HG03558 (cell line): ENCODE results near the gene IPO11.
"Not testable (repeated sequence)": the region's sequence is repeated elsewhere in the genome, so short reads cannot be mapped to it uniquely, and the experiment has no call there.

Experiments
- ATAC-seq: cut with Tn5 transposase; IDR thresholded peaks from one replicate; pipeline ENCODE4 v1.9.1; 2021; ENCODE audit warnings: moderate number of reproducible peaks; ENCODE audit not compliant: unreplicated experiment; ENCODE audit errors: extremely low read depth

The IPO11 gene

DNA sequence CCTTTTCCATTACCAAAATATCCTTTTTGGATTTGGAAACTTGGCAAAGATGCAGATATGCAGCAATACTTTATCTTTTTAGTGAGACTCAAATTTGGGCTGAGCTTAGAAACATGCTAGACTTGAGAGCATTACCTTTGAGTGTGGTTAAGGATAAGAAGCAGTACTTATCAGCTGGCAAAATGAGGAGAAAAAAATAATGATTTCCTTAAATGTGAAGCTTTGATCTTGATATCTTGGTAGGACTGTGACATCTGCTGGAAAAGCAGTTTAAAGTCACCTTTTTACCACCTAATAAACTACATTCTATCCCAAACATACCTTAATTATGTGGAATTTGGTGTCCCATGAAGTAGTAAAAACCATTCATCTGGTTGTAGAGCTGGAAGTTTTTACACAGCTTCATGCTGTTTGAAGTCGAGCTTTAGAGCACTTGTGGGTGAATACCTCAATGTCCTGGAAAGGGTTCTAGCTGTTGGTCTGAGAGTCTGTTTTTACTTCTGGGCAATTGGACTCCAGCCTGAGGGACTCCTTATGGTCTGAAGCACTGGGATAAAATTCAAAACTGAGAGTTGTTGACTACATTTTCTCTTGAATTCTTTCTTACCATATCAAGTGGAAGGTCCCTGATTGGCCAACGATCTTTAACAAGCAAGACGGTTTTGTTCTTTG lies 219.5 kb downstream of the IPO11 start:
- ATAC-seq: no peak

DNA sequence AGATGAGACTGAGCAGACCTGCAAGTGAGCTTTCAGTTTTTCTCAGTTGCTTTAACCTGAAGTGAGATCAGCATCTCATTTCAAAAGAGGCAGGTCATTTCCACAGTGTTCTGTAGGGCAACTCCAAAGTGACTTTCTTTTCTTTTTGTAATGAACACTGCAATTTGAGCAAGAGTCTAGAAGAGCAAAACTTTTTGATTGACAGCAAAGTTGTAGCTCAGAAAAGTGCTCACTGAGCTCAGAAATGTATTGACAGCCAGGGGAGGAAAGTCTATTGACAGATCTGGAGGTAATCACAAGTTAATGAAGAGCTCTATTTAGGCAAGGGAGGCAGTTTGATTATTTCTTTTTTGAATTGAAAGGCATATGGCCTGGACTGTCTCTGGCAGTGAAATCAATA lies 220.7 kb downstream of the IPO11 start:
- no peak for ATAC-seq

DNA sequence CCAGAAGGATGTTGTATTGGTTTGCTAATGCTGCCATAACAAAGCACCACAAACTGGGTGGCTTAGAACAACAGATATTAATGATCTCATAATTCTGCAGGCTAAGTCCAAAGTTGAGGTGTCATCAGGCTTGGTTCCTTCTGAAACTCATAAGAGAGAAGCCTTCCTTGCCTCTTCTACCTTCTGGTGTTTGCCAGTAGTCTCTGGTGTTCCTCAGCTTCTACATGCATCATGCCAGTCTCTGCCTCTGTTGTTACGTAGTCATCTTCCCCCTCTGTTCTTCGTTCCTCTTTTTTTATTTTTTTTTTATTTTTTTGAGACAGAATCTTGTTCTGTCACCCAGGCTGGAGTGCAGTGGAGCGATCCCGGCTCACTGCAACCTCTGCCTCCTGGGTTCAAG lies 227.9 kb downstream of the IPO11 start:
- no peak for ATAC-seq

DNA sequence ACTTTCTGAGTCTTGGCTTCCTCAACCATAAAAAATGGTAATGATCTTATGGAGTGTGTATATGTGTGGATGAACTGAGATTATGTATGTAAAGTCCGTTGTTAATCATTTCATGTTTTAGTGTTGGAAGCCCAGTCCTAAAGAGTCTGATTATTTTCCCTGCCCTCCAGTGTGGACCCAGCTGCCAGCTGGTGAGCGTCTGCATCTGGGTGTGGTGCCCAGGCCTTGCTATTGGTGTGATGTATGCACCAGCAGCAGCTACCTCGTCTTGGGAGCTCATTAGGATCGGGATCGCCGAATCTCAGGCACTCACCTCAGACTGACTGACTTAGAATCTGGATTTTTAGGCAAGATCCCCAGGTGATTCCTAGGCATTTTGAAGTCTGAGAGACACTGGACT lies 229.9 kb downstream of the IPO11 start:
- ATAC-seq: no peak

DNA sequence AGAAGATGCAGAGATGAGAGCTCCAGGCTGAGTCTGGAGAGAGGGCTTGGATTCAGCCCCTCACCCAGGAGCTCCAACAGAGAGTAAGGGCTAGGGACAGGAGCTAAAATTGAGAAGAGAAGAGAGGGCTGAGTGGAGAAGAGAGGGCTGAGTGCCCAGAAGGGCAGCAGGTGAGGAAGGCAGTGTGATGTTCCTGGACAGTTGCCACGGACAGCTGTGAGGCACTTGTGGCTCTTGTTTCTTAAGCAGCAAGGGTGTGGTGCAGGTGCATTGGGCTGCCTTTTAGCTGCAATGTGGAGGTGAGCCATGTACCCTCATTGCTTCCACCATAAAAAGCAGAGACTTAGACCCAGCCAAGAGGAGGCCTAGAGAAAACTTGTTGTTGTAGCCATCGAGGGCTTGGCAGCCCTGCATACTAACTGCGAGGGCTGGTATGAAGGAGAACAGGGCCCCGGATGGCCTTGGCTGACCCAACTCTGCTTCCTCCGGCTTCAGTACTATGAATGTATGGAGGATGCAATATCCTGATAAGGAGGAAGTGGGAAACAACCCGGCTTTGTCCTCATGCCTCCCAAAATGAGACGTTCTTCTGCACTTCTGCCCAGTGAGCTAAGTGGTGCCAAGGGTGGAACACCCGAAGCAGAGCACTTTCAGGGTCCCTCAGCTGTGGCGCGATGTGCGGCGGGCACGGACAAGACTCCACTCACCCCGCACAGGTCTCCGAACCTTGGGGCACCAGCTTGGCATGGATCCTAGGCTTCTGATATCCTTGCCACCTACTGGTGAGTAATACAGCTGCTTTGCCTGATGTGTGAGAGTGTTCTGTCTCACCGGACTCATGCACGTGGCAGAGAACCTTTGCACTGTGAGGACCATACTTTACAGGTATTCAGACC lies 231.2 kb downstream of the IPO11 start:
- ATAC-seq: no peak

DNA sequence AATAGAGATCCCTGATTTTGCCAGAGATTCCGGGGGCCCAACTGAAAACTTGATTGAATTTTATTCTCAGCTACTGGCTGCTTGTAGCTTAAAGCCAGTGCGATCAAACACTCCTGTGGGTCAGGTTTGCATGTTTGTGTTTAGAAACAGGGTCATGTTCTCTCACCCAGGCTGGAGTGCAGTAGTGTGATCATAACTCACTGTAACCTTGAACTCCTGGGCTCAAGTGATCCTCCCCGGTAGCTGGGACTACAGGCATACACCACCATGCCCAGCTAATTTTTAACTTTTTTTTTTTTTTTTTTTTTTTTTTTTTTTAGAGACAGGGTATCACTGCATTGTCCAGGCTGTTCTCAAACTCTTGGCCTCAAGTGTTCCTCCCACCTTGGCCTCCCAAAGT lies 232.7 kb downstream of the IPO11 start:
- no peak for ATAC-seq

DNA sequence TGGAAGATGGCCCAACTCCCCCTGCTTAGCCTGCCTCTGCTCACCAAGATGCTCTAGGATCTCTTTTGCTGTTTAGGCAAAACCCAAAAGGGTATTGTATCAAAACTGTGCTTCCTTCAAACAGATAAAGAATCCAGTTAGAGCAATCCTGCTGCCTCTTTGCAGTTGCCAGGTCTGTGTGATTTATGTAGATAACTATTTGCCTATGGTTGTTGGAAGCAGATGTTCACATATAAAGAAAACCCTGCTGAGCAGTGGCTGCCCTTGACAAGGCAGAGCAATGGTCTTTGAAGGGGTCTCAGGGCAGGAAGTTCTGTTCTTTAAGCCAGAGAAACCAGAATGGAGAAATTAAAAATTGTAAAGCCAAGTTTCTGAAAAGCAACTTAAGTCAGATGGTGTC lies 234.7 kb downstream of the IPO11 start:
- ATAC-seq: no peak

DNA sequence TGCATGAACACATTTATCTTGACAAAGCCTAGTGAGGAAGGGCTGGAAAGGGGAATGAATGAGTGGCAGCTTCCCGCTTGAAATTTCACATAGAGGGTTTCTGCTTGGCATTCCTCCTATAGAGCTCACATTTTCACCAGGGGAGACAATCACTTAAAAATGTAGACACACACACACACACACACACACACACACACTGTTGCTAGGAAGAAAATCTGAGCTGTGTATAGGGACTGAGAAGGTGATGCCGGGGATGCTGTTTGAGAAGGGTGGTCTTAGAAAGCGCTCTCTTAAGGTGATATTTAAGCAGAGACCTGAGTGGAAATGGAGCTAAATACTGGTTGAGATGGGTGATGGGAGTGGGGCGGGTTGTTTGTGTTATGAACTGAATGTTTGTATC lies 236.5 kb downstream of the IPO11 start:
- ATAC-seq: no peak

DNA sequence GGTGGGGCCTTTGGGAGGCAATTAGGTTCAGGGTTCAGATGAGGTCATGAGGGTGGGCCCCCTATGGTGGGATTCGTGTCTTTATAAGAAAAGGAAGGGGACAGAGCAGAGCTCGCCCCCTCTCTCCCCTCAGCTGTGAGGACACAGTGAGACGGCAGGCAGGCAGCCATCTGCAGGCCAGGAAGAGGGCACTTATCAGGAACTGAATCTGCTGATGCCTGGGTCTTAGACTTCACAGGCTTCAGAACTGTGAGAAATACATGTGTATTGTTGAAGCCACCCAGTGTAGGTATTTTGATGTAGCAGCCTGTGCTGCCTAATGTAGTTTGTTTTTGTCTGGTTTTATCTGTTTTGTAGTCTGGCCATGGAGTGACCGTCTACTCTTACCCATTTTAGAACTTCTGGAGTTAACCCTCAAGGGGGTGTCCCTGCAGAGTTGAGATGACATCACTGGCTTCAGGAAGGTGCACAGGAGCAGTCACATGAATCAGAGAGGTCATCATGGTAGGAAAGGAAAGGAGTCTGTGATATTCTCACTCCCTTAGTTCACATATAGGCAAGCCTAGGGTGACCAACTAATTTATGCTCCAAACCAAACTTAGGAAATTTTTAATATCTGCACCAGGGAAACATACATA lies 237.0 kb downstream of the IPO11 start:
- no peak for ATAC-seq

DNA sequence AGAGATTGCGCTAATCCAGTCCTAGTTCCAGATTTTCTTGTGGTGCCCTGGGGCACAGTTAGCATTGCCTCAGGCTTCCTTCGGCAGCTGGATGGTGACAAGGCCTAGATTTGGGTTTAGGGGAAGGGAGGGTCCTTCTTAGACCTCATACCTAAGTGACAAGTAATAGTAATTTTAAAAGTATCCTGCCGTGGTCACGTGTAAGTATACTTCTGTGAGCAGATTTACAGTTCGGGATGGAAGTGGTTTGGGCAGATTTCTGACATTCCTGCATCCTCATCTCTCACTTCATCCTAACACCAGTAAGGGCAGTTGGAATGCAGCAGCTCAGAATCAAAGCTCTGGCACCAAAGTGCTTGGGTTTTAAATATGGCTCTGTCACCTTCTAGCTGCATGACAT lies 237.6 kb downstream of the IPO11 start:
- no peak for ATAC-seq

DNA sequence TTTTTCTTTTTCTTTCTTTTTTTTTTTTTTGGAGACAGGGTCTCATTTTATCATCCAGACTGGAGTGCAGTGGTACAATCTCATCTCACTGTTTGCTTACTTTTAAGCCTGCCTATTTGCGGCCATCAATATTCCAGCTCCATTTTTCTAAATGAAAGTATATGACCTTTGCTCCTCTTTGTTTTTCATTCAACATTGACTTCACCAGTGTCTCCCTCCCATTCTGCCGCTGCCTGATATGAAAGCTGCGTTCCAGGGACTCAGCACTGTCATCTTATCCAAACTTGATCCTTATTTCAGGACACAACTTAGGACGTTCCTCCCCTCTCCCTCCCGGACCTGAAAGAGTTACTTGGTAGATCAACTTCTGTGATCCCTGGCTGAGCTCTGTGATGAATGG lies 239.7 kb downstream of the IPO11 start:
- no peak for ATAC-seq

DNA sequence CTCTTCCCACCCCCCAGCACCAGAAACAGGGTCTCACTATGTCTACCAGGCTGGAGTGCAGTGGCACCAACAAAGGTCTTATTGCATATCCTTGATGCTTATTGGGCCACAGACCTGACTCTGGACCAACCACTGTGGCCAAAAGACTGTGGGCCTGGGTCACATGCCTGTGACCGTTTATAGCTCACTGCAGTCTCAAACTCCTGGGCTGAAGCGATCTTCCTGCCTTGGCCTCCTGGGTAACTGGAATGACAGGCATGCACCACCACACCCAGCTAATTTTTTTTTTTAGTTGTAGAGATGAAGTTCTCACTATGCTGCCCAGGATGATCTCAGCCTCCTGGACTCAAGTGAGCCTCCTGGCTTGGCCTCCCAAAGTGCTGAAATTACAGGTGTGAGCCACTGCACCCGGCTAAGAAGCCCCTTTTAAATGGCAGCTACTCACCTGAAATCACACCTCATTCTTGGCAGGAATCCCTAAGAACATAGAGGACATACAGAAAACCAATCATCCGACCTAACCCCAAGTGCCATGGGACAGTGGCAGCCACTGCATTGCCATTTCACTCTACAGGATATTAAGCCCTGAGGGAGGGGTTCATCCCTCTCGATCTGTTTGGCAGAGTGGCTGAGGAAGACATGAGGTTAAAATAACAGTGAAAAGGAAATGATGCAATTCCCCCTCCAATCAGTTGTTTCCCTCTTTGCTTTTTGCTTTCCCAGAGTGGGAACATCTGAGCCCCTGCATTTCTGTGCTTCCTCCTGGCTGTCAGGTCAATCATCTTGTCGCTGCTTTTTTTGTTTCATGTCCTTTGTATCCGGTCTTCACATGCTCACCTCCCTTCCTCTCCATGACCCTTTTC lies 240.7 kb downstream of the IPO11 start:
- no peak for ATAC-seq

DNA sequence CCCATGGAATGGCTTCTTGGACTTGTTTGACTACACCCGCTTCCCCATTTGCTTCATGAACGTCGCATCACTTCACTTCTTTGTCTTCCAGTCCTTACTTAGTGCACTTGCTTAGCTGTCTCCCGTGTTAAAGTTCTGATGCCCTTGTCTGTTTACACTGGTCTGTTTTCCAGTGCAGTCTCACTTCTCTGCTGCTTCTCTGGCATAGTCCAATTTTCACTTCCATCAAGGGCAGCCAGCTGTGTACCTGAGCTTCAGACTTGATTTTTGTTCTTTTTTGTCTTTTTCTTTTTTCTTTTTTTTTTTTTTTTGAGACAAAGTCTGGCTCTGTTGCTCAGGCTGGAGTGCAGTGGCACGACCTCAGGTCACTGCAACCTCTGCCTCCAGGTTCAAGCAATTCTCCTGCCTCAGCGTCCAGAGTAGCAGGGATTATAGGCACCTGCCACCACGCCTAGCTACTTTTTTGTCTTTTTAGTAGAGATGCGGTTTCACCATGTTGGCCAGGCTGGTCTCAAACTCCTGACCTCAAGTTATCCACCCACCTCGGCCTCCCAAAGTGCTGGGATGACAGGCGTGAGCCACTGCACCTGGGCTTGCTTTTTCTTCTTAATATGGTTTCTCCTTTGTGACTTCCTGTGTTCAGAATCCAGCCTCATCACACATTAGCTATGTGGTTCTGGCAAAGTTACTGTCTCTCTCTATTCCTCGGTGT lies 241.5 kb downstream of the IPO11 start:
- no peak for ATAC-seq

DNA sequence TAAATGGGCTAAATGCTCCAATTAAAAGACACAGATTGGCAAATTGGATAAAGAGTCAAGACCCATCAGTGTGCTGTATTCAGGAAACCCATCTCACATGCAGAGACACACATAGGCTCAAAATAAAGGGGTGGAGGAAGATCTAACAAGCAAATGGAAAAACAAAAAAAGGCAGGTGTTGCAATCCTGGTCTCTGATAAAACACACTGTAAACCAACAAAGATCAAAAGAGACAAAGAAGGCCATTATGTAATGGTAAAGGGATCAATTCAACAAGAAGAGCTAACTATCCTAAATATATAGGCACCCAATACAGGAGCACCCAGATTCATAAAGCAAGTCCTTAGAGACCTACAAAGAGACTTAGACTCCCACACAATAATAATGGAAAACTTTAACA lies 245.2 kb downstream of the IPO11 start:
- ATAC-seq: not testable (repeated sequence)

DNA sequence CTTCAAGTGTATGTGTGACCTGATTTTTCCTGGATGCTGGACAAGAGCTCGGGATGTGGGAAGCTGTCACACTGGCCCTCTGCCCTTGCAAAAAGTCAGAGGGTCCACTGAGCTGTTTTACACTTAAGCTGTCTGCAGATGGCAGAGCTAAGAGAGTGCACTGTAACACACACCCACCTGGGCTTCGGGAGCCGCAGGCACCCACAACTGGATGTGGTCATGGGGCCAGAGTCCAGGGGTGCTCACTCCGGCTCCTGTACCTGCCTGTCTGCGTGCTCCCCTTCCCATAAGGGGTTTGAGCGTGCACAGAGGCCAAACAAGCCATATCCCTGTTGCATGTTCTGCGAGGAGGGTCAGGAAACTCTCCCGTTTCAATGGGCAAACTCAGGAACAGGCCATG lies 248.6 kb downstream of the IPO11 start:
- ATAC-seq: no peak

DNA sequence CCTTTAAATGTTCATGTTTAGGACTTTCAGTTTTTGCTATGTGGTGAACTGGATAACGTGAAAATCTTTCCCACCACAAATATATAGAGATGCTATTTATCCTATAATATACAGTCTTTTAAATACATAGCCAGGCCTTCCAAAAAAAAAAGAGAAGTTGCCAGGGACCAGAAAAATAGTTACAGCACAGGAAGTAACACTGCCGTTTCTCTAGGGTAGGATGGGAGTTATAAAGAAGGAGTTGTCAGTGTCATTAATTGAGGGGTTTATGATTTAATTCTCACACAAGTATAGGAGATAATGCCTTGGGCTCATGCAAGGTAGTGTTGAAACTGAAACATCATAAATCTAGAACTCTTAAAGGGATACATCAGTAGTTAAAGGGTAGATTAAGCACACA lies 250.0 kb downstream of the IPO11 start:
- ATAC-seq: no peak

DNA sequence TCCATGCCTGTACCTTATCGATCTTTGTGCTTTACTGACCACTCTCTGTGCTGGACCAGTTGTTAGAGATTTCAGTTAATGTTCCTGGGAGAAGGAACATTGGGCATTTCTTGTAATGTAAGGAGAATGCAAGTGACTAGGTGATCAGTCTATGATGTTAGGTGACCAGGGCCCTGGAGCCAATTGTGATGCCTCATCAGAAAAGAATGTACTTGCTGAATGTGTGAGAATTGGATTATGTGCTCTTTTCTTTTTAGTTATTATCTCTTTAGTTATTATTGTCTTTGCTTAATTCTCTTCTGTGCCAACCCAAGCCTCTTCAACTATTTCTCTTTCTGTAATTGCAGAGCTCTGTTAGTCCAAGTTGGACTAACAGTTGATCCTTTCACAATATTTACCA lies 258.9 kb downstream of the IPO11 start:
- ATAC-seq: no peak

DNA sequence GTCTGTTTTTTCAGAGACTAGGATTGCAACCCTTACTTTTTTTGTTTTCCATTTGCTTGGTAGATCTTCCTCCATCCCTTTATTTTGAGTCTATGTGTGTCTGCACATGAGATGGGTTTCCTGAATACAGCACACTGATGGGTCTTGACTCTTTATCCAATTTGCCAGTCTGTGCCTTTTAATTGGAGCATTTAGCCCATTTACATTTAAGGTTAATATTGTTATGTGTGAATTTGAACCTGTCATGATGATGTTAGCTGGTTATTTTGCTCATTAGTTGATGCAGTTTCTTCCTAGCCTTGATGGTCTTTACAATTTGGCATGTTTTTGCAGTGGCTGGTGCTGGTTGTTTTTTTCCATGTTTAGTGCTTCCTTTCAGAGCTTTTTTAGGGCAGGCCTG lies 264.0 kb downstream of the IPO11 start:
- not testable (repeated sequence) for ATAC-seq
